Measurements from ENCODE around the gene BABAM2. TPM values are rescaled to one million over a fixed set of nuclear protein-coding genes. Genes with fewer than 3 reads are reported as not detected.
A peak's percentile ranks its signal among the peaks of the same experiment; 100 is the strongest.

BABAM2 gene
- total RNA-seq, 1 experiment from 2014 or later: 16.3 TPM

DNA sequence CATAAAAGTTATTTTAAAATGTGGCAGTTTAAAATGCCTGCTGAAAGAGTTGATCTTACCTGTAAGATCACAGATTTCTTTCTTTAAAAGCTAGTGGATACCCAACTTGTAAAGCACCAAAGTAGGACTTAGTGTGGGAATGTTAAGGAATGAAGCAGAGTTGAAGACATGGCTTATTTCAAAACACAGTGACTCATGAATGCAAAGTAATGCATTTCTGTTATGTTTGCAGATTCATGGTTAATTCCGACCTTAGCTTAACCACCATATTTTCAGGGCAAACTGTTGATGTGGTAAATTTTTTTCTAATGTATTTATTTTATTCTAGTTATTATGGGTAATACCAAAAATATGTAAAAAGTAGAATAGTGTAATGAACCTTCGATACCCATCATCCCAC, 295.4 kb downstream of the BABAM2 start:
- peaks cover 11% of the 10 kb centered on the region; the same call in 1 of the 2 replicates for H3K4me1 ChIP-seq (ENCODE audit: insufficient read depth, low read length)
- H3K4me3 ChIP-seq (ENCODE audit: low read length): no peak overlapping the region
- no TSS peak for BruUV-seq (replicated peaks)
- no peaks in the 10 kb centered on the region for H3K27me3 ChIP-seq (ENCODE audit: low read length)
- H3K27ac ChIP-seq (ENCODE audit: low read length): peak overlapping the region; percentile 2; the same call in 1 of the 2 replicates
- no peak overlapping the region for H3K9ac ChIP-seq (ENCODE audit: low read length)
- TF ChIP-seq EZH2phosphoT487 (IDR thresholded peaks at IDR 0.05; ENCODE audit: borderline replicate concordance, low read length): no peak
- TF ChIP-seq EZH2 (IDR thresholded peaks at IDR 0.05; ENCODE audit: low read length, unreplicated experiment): no peak
- TF ChIP-seq, protein P1, sequence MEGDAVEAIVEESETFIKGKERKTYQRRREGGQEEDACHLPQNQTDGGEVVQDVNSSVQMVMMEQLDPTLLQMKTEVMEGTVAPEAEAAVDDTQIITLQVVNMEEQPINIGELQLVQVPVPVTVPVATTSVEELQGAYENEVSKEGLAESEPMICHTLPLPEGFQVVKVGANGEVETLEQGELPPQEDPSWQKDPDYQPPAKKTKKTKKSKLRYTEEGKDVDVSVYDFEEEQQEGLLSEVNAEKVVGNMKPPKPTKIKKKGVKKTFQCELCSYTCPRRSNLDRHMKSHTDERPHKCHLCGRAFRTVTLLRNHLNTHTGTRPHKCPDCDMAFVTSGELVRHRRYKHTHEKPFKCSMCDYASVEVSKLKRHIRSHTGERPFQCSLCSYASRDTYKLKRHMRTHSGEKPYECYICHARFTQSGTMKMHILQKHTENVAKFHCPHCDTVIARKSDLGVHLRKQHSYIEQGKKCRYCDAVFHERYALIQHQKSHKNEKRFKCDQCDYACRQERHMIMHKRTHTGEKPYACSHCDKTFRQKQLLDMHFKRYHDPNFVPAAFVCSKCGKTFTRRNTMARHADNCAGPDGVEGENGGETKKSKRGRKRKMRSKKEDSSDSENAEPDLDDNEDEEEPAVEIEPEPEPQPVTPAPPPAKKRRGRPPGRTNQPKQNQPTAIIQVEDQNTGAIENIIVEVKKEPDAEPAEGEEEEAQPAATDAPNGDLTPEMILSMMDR (conservative IDR thresholded peaks at IDR 0.05; ENCODE audit: low read depth, low read length): no peak
- ATAC-seq (no peak), DNase-seq (peak; percentile 15)
- CTCF ChIA-PET: no interaction called here
- H3F3A ChIP-seq (ENCODE audit: low read length, unreplicated experiment): no peaks in the 10 kb centered on the region
- H3K9me3 ChIP-seq (ENCODE audit: low read length): peaks cover 2% of the 10 kb centered on the region; the same call in 1 of the 2 replicates
- H3K9me2 ChIP-seq (replicated peaks; ENCODE audit: low read length): no peaks in the 10 kb centered on the region
- H3K79me2 ChIP-seq (ENCODE audit: low read length): no peaks in the 10 kb centered on the region
- no peak overlapping the region for H3K4me2 ChIP-seq (ENCODE audit: low read length)
- POLR2A ChIA-PET (ENCODE audit: unreplicated experiment): no interaction called here
- no peaks in the 10 kb centered on the region for H4K20me1 ChIP-seq (ENCODE audit: low read length)
- H3K36me3 ChIP-seq (ENCODE audit: low read depth, low read length): no peaks in the 10 kb centered on the region
- H2AFZ ChIP-seq (ENCODE audit: low read length): no peak overlapping the region
- intact Hi-C loops (cut with micrococcal nuclease): no loop called here

DNA sequence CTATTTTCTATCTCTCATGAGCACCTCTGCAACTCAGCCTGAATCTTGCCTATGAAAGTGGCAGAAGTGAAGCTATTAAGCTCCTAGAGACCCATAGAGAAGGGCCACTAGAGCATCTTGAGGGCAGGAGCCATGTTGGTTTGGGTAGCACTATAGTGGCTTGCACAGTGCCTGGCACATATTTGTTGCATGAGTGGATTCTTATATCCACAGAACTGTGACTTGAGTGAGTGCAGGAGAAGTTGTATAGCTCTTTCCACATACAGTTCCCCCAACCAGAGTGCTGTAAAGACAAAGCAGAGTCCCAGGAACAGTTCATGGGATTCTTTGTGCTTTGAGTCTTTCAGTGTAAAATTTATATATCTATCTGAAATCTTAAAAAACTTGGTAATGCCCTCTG, 296.7 kb downstream of the BABAM2 start:
- Histone ChIP-seq H3K4me3 (ENCODE audit: low read length) (no peak overlapping the region), H3K27me3 (ENCODE audit: low read length) (no peaks in the 10 kb centered on the region), H3K79me2 (ENCODE audit: low read length) (no peaks in the 10 kb centered on the region), H4K20me1 (ENCODE audit: low read length) (no peaks in the 10 kb centered on the region), H3K4me2 (ENCODE audit: low read length) (no peak overlapping the region), H2AFZ (ENCODE audit: low read length) (no peak overlapping the region), H3K36me3 (ENCODE audit: low read depth, low read length) (no peaks in the 10 kb centered on the region), H3K27ac (ENCODE audit: low read length) (no peak overlapping the region), H3K9me3 (ENCODE audit: low read length) (no peaks in the 10 kb centered on the region), H3K9me2 (replicated peaks; ENCODE audit: low read length) (no peaks in the 10 kb centered on the region), H3K4me1 (ENCODE audit: insufficient read depth, low read length) (peaks cover 11% of the 10 kb centered on the region; the same call in 1 of the 2 replicates), H3K9ac (ENCODE audit: low read length) (no peak overlapping the region), H3F3A (ENCODE audit: low read length, unreplicated experiment) (no peaks in the 10 kb centered on the region)
- DNase-seq (no peak), ATAC-seq (no peak)
- intact Hi-C loops (cut with micrococcal nuclease): no loop called here
- TF ChIP-seq EZH2phosphoT487 (IDR thresholded peaks at IDR 0.05; ENCODE audit: borderline replicate concordance, low read length) (no peak), EZH2 (IDR thresholded peaks at IDR 0.05; ENCODE audit: low read length, unreplicated experiment) (no peak)
- TF ChIP-seq, protein P1 (conservative IDR thresholded peaks at IDR 0.05; ENCODE audit: low read depth, low read length): no peak
- ChIA-PET POLR2A (ENCODE audit: unreplicated experiment) (no interaction called here), CTCF (no interaction called here)
- BruUV-seq (replicated peaks): no TSS peak

DNA sequence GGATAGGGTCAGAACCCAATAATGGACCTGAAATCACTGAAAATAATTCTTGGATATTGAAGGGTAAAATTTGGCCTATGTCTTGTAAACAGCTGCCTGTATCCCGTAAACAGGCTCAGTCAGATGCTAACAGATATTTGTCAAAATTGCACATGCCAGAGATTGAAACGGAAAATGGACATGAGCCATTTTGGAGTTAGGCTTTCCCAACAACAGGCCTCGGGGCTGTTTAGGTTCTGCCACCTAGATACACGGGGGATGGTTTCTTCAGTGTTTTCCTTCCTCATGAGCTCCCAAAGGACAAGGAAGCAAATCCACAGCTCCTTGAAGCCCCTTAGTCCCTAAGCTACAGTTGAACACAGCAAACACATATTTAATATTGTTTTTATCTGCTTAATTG, 297.9 kb downstream of the BABAM2 start:
- H3F3A ChIP-seq (ENCODE audit: low read length, unreplicated experiment): no peaks in the 10 kb centered on the region
- DNase-seq (no peak), ATAC-seq (no peak)
- H3K9me2 ChIP-seq (replicated peaks; ENCODE audit: low read length): no peaks in the 10 kb centered on the region
- ChIA-PET CTCF (no interaction called here), POLR2A (ENCODE audit: unreplicated experiment) (interaction anchor here (0.6 kb wide), 1 partner anchor 443 kb away, joined by 3 read pairs; no protein-coding TSS in a partner anchor)
- no peaks in the 10 kb centered on the region for H4K20me1 ChIP-seq (ENCODE audit: low read length)
- no peaks in the 10 kb centered on the region for H3K9me3 ChIP-seq (ENCODE audit: low read length)
- no peak overlapping the region for H3K4me3 ChIP-seq (ENCODE audit: low read length)
- peaks cover 11% of the 10 kb centered on the region; the same call in 1 of the 2 replicates for H3K4me1 ChIP-seq (ENCODE audit: insufficient read depth, low read length)
- H3K79me2 ChIP-seq (ENCODE audit: low read length): no peaks in the 10 kb centered on the region
- no peak overlapping the region for H3K27ac ChIP-seq (ENCODE audit: low read length)
- H3K27me3 ChIP-seq (ENCODE audit: low read length): no peaks in the 10 kb centered on the region
- no peak overlapping the region for H2AFZ ChIP-seq (ENCODE audit: low read length)
- BruUV-seq (replicated peaks): no TSS peak
- H3K9ac ChIP-seq (ENCODE audit: low read length): no peak overlapping the region
- H3K4me2 ChIP-seq (ENCODE audit: low read length): no peak overlapping the region
- H3K36me3 ChIP-seq (ENCODE audit: low read depth, low read length): no peaks in the 10 kb centered on the region
- TF ChIP-seq EZH2 (IDR thresholded peaks at IDR 0.05; ENCODE audit: low read length, unreplicated experiment): no peak
- TF ChIP-seq EZH2phosphoT487 (IDR thresholded peaks at IDR 0.05; ENCODE audit: borderline replicate concordance, low read length): no peak
- TF ChIP-seq, protein P1 (conservative IDR thresholded peaks at IDR 0.05; ENCODE audit: low read depth, low read length): no peak
- intact Hi-C loops (cut with micrococcal nuclease): no loop called here

Data from PC-3 (cell line).